SK-N-SH treated with all-trans-retinoic acid at 6 μM for 48 hours (cell line): Measurements from ENCODE around the gene SBF2.

ENCODE experiments used
- ATAC-seq: fragments of 200-7000 bp; cut with Tn5 transposase; 3 replicates; pipeline ENCODE4 v1.9.1; 2020; ENCODE audit warnings: mild to moderate bottlenecking, moderate library complexity
- ARNTL ChIP-seq: fragments of 450-650 bp; formaldehyde crosslinking; IDR thresholded peaks from 2 replicates; pipeline ENCODE4 v1.5.0; 2020; ENCODE audit warnings: low read depth, mild to moderate bottlenecking, moderate library complexity, borderline replicate concordance
- BACH2 ChIP-seq: fragments of 250-450 bp; sonication (Bioruptor Pico); IDR thresholded peaks from 2 replicates; pipeline ENCODE4 v1.9.0; 2021; ENCODE audit warnings: mild to moderate bottlenecking, borderline replicate concordance
- CSDC2 ChIP-seq: fragments of 250-450 bp; sonication (Bioruptor Pico); IDR thresholded peaks from 2 replicates; pipeline ENCODE4 v1.5.0; 2020; ENCODE audit warnings: mild to moderate bottlenecking, moderate library complexity
- ESRRG ChIP-seq: fragments of 250-450 bp; sonication (Bioruptor Pico); IDR thresholded peaks from 2 replicates; pipeline ENCODE4 v1.6.1; 2021; ENCODE audit warnings: mild to moderate bottlenecking
- GLIS3 ChIP-seq: fragments of 250-450 bp; sonication (Bioruptor Pico); IDR thresholded peaks from 2 replicates; pipeline ENCODE4 v1.5.0; 2020; ENCODE audit warnings: mild to moderate bottlenecking, moderate library complexity
- ISL1 ChIP-seq: fragments of 250-450 bp; sonication (Bioruptor Pico); IDR thresholded peaks from 2 replicates; pipeline ENCODE4 v2.1.2; 2022; ENCODE audit warnings: mild to moderate bottlenecking, moderate library complexity
- OSR1 ChIP-seq: fragments of 250-450 bp; sonication (Bioruptor Pico); IDR thresholded peaks from 2 replicates; pipeline ENCODE4 v1.8.0; 2022; ENCODE audit warnings: moderate library complexity, mild to moderate bottlenecking, inconsistent platforms
- PPARA ChIP-seq: fragments of 250-450 bp; sonication (Bioruptor Pico); IDR thresholded peaks from 2 replicates; pipeline ENCODE4 v1.5.0; 2020; ENCODE audit warnings: mild to moderate bottlenecking, borderline replicate concordance
- RARB ChIP-seq: fragments of 250-450 bp; sonication (Bioruptor Pico); IDR thresholded peaks from 2 replicates; pipeline ENCODE4 v1.8.0; 2021; ENCODE audit warnings: mild to moderate bottlenecking, moderate library complexity
- SNAI2 ChIP-seq: fragments of 250-450 bp; sonication (Bioruptor Pico); IDR thresholded peaks from 2 replicates; pipeline ENCODE4 v1.5.0; 2020; ENCODE audit warnings: mild to moderate bottlenecking, moderate library complexity
- TCF4 ChIP-seq: fragments of 250-450 bp; sonication (Bioruptor Pico); IDR thresholded peaks from 2 replicates; pipeline ENCODE4 v1.8.0; 2021; ENCODE audit warnings: mild to moderate bottlenecking, moderate library complexity, borderline replicate concordance
- TOX ChIP-seq: fragments of 250-450 bp; sonication (Bioruptor Pico); IDR thresholded peaks from 2 replicates; pipeline ENCODE4 v1.8.0; 2021; ENCODE audit warnings: mild to moderate bottlenecking, moderate library complexity, borderline replicate concordance
- ZFP3 ChIP-seq: fragments of 250-450 bp; sonication (Bioruptor Pico); IDR thresholded peaks from 2 replicates; pipeline ENCODE4 v1.5.0; 2020; ENCODE audit warnings: mild to moderate bottlenecking, moderate library complexity
- ZFP30 ChIP-seq: fragments of 450-650 bp; formaldehyde crosslinking; IDR thresholded peaks from 2 replicates; pipeline ENCODE4 v1.5.0; 2022; ENCODE audit warnings: mild to moderate bottlenecking, moderate library complexity
- ZNF565 ChIP-seq: fragments of 450-650 bp; formaldehyde crosslinking; conservative IDR thresholded peaks from 2 replicates; pipeline ENCODE4 v1.5.0; 2020; ENCODE audit warnings: low read depth, mild to moderate bottlenecking, moderate library complexity
- ZNF70 ChIP-seq: fragments of 450-650 bp; formaldehyde crosslinking; IDR thresholded peaks from 2 replicates; pipeline ENCODE4 v1.5.0; 2020; ENCODE audit warnings: mild to moderate bottlenecking, moderate library complexity
- ZNF8 ChIP-seq: fragments of 450-650 bp; formaldehyde crosslinking; IDR thresholded peaks from 2 replicates; pipeline ENCODE4 v1.5.0; 2020; ENCODE audit warnings: mild to moderate bottlenecking, moderate library complexity
- TF ChIP-seq, protein P1 (sequence below): fragments of 250-450 bp; sonication (Bioruptor Pico); IDR thresholded peaks from 2 replicates; pipeline ENCODE4 v1.5.0; 2020; ENCODE audit warnings: mild to moderate bottlenecking, moderate library complexity
- TF ChIP-seq, protein P2 (sequence below): fragments of 250-450 bp; sonication (Bioruptor Pico); IDR thresholded peaks from 2 replicates; pipeline ENCODE4 v1.8.0; 2020; ENCODE audit warnings: mild to moderate bottlenecking, moderate library complexity, borderline replicate concordance
- TF ChIP-seq, protein P3 (sequence below): fragments of 250-450 bp; sonication (Bioruptor Pico); IDR thresholded peaks from 2 replicates; pipeline ENCODE4 v1.5.1; 2021; ENCODE audit warnings: mild to moderate bottlenecking, moderate library complexity
- TF ChIP-seq, protein P4 (sequence below): fragments of 250-450 bp; sonication (Bioruptor Pico); IDR thresholded peaks from 2 replicates; pipeline ENCODE4 v1.8.0; 2021; ENCODE audit warnings: low read depth, mild to moderate bottlenecking, moderate library complexity, borderline replicate concordance
- TF ChIP-seq, protein P5 (sequence below): fragments of 250-450 bp; sonication (Bioruptor Pico); IDR thresholded peaks from 2 replicates; pipeline ENCODE4 v1.5.1; 2020; ENCODE audit warnings: low read depth, mild to moderate bottlenecking, moderate library complexity

SBF2 gene

DNA sequence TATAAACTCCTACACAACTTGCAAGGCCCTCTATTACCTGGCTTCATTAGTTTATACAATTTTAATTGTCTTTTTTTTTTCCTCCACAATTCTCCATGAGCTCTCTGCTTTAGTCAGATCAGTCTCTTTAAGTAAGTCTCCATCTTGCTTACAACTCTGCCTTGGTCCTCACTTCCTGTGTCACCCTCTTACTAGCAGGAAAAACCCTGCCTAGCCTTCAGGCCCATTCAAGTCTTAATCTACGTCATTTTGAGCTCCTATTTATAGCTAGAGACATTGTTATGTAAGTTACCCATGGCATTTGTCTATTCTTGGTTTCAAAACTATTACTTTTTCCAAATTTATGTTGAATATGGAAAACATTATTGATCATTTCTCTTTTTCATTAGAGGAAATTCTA is 177.4 kb downstream of the SBF2 start:
- TF ChIP-seq, protein P1, sequence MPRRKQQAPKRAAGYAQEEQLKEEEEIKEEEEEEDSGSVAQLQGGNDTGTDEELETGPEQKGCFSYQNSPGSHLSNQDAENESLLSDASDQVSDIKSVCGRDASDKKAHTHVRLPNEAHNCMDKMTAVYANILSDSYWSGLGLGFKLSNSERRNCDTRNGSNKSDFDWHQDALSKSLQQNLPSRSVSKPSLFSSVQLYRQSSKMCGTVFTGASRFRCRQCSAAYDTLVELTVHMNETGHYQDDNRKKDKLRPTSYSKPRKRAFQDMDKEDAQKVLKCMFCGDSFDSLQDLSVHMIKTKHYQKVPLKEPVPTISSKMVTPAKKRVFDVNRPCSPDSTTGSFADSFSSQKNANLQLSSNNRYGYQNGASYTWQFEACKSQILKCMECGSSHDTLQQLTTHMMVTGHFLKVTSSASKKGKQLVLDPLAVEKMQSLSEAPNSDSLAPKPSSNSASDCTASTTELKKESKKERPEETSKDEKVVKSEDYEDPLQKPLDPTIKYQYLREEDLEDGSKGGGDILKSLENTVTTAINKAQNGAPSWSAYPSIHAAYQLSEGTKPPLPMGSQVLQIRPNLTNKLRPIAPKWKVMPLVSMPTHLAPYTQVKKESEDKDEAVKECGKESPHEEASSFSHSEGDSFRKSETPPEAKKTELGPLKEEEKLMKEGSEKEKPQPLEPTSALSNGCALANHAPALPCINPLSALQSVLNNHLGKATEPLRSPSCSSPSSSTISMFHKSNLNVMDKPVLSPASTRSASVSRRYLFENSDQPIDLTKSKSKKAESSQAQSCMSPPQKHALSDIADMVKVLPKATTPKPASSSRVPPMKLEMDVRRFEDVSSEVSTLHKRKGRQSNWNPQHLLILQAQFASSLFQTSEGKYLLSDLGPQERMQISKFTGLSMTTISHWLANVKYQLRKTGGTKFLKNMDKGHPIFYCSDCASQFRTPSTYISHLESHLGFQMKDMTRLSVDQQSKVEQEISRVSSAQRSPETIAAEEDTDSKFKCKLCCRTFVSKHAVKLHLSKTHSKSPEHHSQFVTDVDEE (CRISPR knock-in tag): no peak
- TF ChIP-seq ARNTL (CRISPR knock-in tag) (no peak), ZNF565 (CRISPR knock-in tag) (no peak), ZFP3 (CRISPR knock-in tag) (no peak), ZNF70 (CRISPR knock-in tag) (no peak), PPARA (CRISPR knock-in tag) (no peak), OSR1 (CRISPR knock-in tag) (no peak), ZNF8 (CRISPR knock-in tag) (no peak), CSDC2 (CRISPR knock-in tag) (no peak), GLIS3 (CRISPR knock-in tag) (no peak), ZFP30 (CRISPR knock-in tag) (no peak), ISL1 (no peak), TCF4 (CRISPR knock-in tag) (no peak)
- TF ChIP-seq, protein P2, sequence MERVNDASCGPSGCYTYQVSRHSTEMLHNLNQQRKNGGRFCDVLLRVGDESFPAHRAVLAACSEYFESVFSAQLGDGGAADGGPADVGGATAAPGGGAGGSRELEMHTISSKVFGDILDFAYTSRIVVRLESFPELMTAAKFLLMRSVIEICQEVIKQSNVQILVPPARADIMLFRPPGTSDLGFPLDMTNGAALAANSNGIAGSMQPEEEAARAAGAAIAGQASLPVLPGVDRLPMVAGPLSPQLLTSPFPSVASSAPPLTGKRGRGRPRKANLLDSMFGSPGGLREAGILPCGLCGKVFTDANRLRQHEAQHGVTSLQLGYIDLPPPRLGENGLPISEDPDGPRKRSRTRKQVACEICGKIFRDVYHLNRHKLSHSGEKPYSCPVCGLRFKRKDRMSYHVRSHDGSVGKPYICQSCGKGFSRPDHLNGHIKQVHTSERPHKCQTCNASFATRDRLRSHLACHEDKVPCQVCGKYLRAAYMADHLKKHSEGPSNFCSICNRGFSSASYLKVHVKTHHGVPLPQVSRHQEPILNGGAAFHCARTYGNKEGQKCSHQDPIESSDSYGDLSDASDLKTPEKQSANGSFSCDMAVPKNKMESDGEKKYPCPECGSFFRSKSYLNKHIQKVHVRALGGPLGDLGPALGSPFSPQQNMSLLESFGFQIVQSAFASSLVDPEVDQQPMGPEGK (CRISPR knock-in tag): no peak
- TF ChIP-seq, protein P3, sequence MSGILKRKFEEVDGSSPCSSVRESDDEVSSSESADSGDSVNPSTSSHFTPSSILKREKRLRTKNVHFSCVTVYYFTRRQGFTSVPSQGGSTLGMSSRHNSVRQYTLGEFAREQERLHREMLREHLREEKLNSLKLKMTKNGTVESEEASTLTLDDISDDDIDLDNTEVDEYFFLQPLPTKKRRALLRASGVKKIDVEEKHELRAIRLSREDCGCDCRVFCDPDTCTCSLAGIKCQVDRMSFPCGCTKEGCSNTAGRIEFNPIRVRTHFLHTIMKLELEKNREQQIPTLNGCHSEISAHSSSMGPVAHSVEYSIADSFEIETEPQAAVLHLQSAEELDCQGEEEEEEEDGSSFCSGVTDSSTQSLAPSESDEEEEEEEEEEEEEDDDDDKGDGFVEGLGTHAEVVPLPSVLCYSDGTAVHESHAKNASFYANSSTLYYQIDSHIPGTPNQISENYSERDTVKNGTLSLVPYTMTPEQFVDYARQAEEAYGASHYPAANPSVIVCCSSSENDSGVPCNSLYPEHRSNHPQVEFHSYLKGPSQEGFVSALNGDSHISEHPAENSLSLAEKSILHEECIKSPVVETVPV (CRISPR knock-in tag): no peak
- TF ChIP-seq, protein P4, sequence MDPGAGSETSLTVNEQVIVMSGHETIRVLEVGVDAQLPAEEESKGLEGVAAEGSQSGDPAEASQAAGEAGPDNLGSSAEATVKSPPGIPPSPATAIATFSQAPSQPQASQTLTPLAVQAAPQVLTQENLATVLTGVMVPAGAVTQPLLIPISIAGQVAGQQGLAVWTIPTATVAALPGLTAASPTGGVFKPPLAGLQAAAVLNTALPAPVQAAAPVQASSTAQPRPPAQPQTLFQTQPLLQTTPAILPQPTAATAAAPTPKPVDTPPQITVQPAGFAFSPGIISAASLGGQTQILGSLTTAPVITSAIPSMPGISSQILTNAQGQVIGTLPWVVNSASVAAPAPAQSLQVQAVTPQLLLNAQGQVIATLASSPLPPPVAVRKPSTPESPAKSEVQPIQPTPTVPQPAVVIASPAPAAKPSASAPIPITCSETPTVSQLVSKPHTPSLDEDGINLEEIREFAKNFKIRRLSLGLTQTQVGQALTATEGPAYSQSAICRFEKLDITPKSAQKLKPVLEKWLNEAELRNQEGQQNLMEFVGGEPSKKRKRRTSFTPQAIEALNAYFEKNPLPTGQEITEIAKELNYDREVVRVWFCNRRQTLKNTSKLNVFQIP (CRISPR knock-in tag): no peak
- TF ChIP-seq, protein P5, sequence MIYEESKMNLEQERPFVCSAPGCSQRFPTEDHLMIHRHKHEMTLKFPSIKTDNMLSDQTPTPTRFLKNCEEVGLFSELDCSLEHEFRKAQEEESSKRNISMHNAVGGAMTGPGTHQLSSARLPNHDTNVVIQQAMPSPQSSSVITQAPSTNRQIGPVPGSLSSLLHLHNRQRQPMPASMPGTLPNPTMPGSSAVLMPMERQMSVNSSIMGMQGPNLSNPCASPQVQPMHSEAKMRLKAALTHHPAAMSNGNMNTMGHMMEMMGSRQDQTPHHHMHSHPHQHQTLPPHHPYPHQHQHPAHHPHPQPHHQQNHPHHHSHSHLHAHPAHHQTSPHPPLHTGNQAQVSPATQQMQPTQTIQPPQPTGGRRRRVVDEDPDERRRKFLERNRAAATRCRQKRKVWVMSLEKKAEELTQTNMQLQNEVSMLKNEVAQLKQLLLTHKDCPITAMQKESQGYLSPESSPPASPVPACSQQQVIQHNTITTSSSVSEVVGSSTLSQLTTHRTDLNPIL (CRISPR knock-in tag): no peak
- no peak for ATAC-seq

DNA sequence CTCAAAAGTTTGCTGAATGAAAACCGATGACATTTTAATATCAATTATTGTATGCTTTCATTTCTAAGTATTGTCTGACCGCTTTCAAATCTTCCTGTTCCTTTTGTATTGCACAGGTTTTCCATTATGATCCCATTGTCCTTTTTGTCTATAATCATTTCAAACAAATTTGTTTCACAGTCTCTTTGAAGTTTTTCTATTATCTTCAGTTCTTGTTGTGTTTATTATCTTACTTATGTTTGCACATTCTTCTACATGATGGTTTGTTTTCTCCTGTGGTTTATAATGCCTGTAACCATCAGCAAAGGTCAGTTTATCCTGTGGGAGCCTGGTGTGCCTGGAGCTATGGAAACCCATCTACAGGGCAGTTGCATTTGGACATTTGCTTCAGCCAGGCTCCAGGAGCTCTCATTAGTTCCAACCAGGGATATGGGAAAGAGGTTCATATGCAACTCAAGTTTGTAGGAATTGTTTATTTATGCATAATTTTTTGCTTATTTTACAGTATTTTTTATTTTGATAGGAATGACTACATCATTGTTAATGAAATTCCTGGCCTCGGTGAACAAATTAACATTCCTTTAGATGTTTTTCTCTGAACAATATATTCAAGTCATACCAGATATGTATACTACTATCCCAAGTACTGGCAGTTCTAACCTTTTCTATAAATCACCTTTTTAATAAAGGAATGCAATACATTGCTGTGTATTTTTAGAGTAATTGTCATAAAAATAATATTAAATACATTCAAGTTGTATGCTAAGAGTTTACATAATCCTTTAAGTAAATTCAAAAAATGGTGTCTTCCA is 179.2 kb downstream of the SBF2 start:
- no peak for TF ChIP-seq RARB
- no peak for TF ChIP-seq ZNF8 (CRISPR knock-in tag)
- no peak for TF ChIP-seq BACH2 (CRISPR knock-in tag)
- no peak for TF ChIP-seq TOX
- no peak for TF ChIP-seq ZFP3 (CRISPR knock-in tag)
- TF ChIP-seq ARNTL (CRISPR knock-in tag): no peak
- no peak for TF ChIP-seq ESRRG
- no peak for TF ChIP-seq ZFP30 (CRISPR knock-in tag)
- TF ChIP-seq, protein P2 (CRISPR knock-in tag): no peak
- no peak for TF ChIP-seq ZNF70 (CRISPR knock-in tag)
- no peak for TF ChIP-seq SNAI2
- TF ChIP-seq, protein P3 (CRISPR knock-in tag): no peak
- no peak for ATAC-seq
